ENCODE results near the gene MSI2.

DNA sequence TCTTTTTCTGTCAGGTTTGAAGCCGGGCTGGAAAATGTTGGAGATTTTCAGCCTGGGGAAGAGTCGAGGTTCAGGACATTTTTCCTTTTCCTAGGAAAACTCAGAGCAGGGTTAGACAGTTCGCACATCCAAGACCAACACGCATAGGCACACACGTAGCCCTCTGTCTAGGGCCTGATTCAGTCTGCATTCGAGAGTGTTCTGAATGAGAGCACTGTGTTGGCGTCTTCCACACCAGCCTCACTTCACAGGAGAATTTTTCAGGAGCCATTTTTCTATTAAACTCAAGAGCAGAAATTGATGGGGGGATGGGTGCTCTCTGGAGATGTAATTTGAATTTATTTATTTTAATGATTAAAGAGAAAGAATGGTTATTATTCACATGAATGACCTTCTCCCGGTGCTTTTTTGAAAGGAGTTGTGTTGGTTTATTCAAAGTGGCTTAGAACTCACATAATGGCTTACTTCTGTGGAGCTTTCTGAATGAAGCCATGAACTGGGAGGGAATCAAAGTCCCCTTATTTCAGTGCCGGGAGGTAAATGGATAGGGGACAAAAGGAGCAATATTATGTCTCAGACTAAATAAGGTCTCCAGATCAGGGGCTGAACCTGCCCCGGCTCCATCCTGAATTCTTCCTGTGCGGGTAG, 294.5 kb downstream of the MSI2 start:
- no peak for TF ChIP-seq CTCF (IDR thresholded peaks at IDR 0.05)
- no peak for TF ChIP-seq POLR2A (IDR thresholded peaks at IDR 0.05)
- TF ChIP-seq EP300 (IDR thresholded peaks at IDR 0.05) = no peak
- no peak for TF ChIP-seq POLR2AphosphoS5 (IDR thresholded peaks at IDR 0.05)

Measured in gastroesophageal sphincter (tissue), 3 donors.